HG02870 (cell line): Measurements from ENCODE around the gene GATAD2A.
"Not testable (repeated sequence)": the region's sequence is repeated elsewhere in the genome, so short reads cannot be mapped to it uniquely, and the experiment has no call there.

Experiments used
- ATAC-seq: cut with Tn5 transposase; IDR thresholded peaks from one replicate; pipeline ENCODE4 v1.9.1; 2021; ENCODE audit warnings: mild to moderate bottlenecking, moderate library complexity; ENCODE audit not compliant: unreplicated experiment

The GATAD2A gene

GRCh38 chr19:19445911-19446361 is 40.5 kb downstream of the GATAD2A start:
- peak; percentile 53 for ATAC-seq

GRCh38 chr19:19446655-19447437 is 41.4 kb downstream of the GATAD2A start:
- ATAC-seq = no peak

GRCh38 chr19:19447536-19448237 is 42.2 kb downstream of the GATAD2A start:
- no peak for ATAC-seq

- no peak for ATAC-seq
Observed at GRCh38 chr19:19448238-19448544, 42.7 kb downstream of the GATAD2A start.

- ATAC-seq = no peak
Observed at GRCh38 chr19:19451429-19452242, 46.2 kb downstream of the GATAD2A start.

- ATAC-seq = no peak
Observed at GRCh38 chr19:19452243-19453124, 47.0 kb downstream of the GATAD2A start.

GRCh38 chr19:19453125-19453454 is 47.6 kb downstream of the GATAD2A start:
- no peak for ATAC-seq

- ATAC-seq = not testable (repeated sequence)
Observed at GRCh38 chr19:19455166-19455919, 49.9 kb downstream of the GATAD2A start.

GRCh38 chr19:19457671-19458070 is 52.2 kb downstream of the GATAD2A start:
- no peak for ATAC-seq

GRCh38 chr19:19458110-19458816 is 52.8 kb downstream of the GATAD2A start:
- ATAC-seq = no peak

GRCh38 chr19:19459073-19459472 is 53.6 kb downstream of the GATAD2A start:
- ATAC-seq = no peak

- ATAC-seq = no peak
Observed at GRCh38 chr19:19459707-19460251, 54.3 kb downstream of the GATAD2A start.

- no peak for ATAC-seq
Observed at GRCh38 chr19:19460258-19460731, 54.8 kb downstream of the GATAD2A start.

GRCh38 chr19:19460761-19461265 is 55.3 kb downstream of the GATAD2A start:
- ATAC-seq = no peak

GRCh38 chr19:19461306-19461670 is 55.8 kb downstream of the GATAD2A start:
- ATAC-seq = no peak

- ATAC-seq = no peak
Observed at GRCh38 chr19:19461671-19462622, 56.5 kb downstream of the GATAD2A start.

- ATAC-seq = no peak
Observed at GRCh38 chr19:19463348-19464117, 58.1 kb downstream of the GATAD2A start.
